H1 (cell line): ENCODE measurements around the gene TBC1D17. TPM values are rescaled to one million over a fixed set of nuclear protein-coding genes. Genes with fewer than 3 reads are reported as not detected.

Experiments
- BACH1 ChIP-seq: IDR thresholded peaks from 2 replicates; pipeline ENCODE4 v1.6.1; 2012; ENCODE audit warnings: low read length, improper control_type of control experiment
- GABPA ChIP-seq: IDR thresholded peaks from 2 replicates; pipeline ENCODE4 v1.6.1; 2011; ENCODE audit warnings: mild to moderate bottlenecking, low read length, moderate library complexity, borderline replicate concordance; ENCODE audit not compliant: insufficient read depth
- NANOG ChIP-seq: IDR thresholded peaks from 2 replicates; pipeline ENCODE4 v1.6.1; 2011; ENCODE audit warnings: low read length, low read depth, mild to moderate bottlenecking, inconsistent platforms; ENCODE audit not compliant: insufficient read depth, poor library complexity, severe bottlenecking
- SAP30 ChIP-seq: fragments of 300-600 bp; sonication (generic); IDR thresholded peaks from 2 replicates; pipeline ENCODE4 v1.7.1; 2012; ENCODE audit warnings: low read length, moderate library complexity, mild to moderate bottlenecking, inconsistent platforms; ENCODE audit not compliant: insufficient read depth, insufficient replicate concordance
- SRF ChIP-seq: IDR thresholded peaks from 2 replicates; pipeline ENCODE4 v1.6.1; 2011; ENCODE audit warnings: mild to moderate bottlenecking, low read depth, low read length, moderate library complexity
- TBP ChIP-seq: IDR thresholded peaks from 2 replicates; pipeline ENCODE4 v1.6.1; 2011; ENCODE audit warnings: low read depth, low read length, improper control_type of control experiment
- polyA plus RNA-seq, 7 experiments: library from polyadenylated mRNA; depleted of rRNA in 3 of 7; stranded (reverse) in 5 of 7; unstranded in 2 of 7; fragments of >200 nt in 5 of 7; fragments of 200-250 nt in 2 of 7; gene quantifications; 1 replicate in 5 of 7; 2 replicates in 1 of 7; 4 replicates in 1 of 7; pipeline versions ENCODE4 v1.2.1 to v1.2.3, GENCODE V29; 2011 to 2013; ENCODE audit warnings: missing spikeins in 2 of 7, mixed read lengths in 2 of 7
- total RNA-seq: library from RNA; stranded (reverse); fragmentation: NEBNext Ultra II Directional; extraction: Animal tissue kit (Norgen Biotek cat#: 25700); gene quantifications from 2 replicates; pipeline ENCODE4 v1.2.1, GENCODE V29; 2021
- TF ChIP-seq, protein P1 (sequence below): fragments of 300-600 bp; sonication (generic); IDR thresholded peaks from 2 replicates; pipeline ENCODE4 v1.7.1; 2012; ENCODE audit warnings: low read length, moderate library complexity, mild to moderate bottlenecking, inconsistent platforms; ENCODE audit not compliant: insufficient replicate concordance

TBC1D17 gene
- total and polyA plus RNA-seq, 2 of the 8 experiments (the other 6 are each of a cell fraction or from before 2014, with no cell fraction given): 30.3 to 44.9 TPM

GRCh38 chr19:49857838-49858087 is 19.7 kb upstream of the TBC1D17 start (continued):
- TF ChIP-seq, protein P1, sequence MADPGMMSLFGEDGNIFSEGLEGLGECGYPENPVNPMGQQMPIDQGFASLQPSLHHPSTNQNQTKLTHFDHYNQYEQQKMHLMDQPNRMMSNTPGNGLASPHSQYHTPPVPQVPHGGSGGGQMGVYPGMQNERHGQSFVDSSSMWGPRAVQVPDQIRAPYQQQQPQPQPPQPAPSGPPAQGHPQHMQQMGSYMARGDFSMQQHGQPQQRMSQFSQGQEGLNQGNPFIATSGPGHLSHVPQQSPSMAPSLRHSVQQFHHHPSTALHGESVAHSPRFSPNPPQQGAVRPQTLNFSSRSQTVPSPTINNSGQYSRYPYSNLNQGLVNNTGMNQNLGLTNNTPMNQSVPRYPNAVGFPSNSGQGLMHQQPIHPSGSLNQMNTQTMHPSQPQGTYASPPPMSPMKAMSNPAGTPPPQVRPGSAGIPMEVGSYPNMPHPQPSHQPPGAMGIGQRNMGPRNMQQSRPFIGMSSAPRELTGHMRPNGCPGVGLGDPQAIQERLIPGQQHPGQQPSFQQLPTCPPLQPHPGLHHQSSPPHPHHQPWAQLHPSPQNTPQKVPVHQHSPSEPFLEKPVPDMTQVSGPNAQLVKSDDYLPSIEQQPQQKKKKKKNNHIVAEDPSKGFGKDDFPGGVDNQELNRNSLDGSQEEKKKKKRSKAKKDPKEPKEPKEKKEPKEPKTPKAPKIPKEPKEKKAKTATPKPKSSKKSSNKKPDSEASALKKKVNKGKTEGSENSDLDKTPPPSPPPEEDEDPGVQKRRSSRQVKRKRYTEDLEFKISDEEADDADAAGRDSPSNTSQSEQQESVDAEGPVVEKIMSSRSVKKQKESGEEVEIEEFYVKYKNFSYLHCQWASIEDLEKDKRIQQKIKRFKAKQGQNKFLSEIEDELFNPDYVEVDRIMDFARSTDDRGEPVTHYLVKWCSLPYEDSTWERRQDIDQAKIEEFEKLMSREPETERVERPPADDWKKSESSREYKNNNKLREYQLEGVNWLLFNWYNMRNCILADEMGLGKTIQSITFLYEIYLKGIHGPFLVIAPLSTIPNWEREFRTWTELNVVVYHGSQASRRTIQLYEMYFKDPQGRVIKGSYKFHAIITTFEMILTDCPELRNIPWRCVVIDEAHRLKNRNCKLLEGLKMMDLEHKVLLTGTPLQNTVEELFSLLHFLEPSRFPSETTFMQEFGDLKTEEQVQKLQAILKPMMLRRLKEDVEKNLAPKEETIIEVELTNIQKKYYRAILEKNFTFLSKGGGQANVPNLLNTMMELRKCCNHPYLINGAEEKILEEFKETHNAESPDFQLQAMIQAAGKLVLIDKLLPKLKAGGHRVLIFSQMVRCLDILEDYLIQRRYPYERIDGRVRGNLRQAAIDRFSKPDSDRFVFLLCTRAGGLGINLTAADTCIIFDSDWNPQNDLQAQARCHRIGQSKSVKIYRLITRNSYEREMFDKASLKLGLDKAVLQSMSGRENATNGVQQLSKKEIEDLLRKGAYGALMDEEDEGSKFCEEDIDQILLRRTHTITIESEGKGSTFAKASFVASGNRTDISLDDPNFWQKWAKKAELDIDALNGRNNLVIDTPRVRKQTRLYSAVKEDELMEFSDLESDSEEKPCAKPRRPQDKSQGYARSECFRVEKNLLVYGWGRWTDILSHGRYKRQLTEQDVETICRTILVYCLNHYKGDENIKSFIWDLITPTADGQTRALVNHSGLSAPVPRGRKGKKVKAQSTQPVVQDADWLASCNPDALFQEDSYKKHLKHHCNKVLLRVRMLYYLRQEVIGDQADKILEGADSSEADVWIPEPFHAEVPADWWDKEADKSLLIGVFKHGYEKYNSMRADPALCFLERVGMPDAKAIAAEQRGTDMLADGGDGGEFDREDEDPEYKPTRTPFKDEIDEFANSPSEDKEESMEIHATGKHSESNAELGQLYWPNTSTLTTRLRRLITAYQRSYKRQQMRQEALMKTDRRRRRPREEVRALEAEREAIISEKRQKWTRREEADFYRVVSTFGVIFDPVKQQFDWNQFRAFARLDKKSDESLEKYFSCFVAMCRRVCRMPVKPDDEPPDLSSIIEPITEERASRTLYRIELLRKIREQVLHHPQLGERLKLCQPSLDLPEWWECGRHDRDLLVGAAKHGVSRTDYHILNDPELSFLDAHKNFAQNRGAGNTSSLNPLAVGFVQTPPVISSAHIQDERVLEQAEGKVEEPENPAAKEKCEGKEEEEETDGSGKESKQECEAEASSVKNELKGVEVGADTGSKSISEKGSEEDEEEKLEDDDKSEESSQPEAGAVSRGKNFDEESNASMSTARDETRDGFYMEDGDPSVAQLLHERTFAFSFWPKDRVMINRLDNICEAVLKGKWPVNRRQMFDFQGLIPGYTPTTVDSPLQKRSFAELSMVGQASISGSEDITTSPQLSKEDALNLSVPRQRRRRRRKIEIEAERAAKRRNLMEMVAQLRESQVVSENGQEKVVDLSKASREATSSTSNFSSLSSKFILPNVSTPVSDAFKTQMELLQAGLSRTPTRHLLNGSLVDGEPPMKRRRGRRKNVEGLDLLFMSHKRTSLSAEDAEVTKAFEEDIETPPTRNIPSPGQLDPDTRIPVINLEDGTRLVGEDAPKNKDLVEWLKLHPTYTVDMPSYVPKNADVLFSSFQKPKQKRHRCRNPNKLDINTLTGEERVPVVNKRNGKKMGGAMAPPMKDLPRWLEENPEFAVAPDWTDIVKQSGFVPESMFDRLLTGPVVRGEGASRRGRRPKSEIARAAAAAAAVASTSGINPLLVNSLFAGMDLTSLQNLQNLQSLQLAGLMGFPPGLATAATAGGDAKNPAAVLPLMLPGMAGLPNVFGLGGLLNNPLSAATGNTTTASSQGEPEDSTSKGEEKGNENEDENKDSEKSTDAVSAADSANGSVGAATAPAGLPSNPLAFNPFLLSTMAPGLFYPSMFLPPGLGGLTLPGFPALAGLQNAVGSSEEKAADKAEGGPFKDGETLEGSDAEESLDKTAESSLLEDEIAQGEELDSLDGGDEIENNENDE: no peak
- TF ChIP-seq SAP30 (no peak), GABPA (no peak), NANOG (no peak), SRF (no peak), TBP (no peak), BACH1 (no peak)
